HT-29 (cell line): ENCODE data around the gene HECA. TPM values are rescaled to one million over a fixed set of nuclear protein-coding genes. Genes with fewer than 3 reads are reported as not detected.
"Not testable (repeated sequence)": the region's sequence is repeated elsewhere in the genome, so short reads cannot be mapped to it uniquely, and the experiment has no call there.

ENCODE experiments used
- DNase-seq: peaks from one replicate; pipeline ENCODE4 v3.0.0-alpha.2; 2015; ENCODE audit warnings: low spot score
- total RNA-seq: library from RNA; depleted of rRNA; stranded (reverse); fragments of >200 nt; shearing (Covaris generic); gene quantifications from 2 replicates; pipeline ENCODE4 v1.2.3, GENCODE V29; 2014

The HECA gene
- total RNA-seq, 1 experiment from 2014 or later, result 9.3 TPM

- DNase-seq, result peak; percentile 37
These were observed 982 bp downstream of the HECA start for GRCh38 chr6:139135578-139136545.

GRCh38 chr6:139137706-139138105 is 2.8 kb downstream of the HECA start:
- DNase-seq, result no peak

- DNase-seq, result not testable (repeated sequence)
These were observed 6.0 kb downstream of the HECA start for GRCh38 chr6:139140854-139141253.

DNA sequence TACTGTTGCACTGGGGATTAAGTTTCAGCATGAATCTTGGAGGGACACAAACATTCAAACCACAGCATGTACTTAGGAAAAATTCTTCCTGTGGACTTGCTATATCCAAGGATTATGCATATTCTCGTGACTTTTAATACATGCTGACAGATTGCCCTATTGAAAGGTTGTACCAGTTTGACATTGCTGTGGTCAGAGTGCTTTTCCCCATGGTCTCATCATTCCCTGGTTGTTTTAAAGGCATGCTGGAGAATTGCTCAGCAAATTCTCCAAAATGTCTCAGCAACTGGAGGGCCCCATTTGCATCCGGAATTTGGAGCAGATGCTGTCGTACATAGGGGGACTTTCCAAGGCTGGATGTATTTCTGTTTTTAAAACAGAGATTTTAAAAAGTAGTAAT is 7.4 kb downstream of the HECA start:
- no peak for DNase-seq

DNA sequence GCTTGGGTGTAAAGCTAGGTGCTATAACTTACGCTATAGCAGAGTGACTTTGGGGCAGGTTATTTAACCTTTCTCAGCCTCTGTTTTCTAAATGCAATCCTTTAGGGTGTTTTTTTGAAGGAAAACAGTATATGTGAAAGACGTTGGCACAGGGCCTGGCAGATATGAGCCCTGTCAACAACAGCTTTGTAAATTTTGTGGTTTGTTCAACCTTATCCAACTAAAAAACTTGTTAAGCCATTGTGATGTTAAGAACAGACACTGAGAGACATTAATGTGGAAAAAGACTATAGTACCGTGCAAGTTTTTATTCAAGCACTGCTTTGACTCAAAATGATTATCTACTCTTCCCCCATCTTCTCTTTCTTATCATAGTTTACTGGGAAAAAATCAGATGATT is 8.2 kb downstream of the HECA start:
- no peak for DNase-seq

DNA sequence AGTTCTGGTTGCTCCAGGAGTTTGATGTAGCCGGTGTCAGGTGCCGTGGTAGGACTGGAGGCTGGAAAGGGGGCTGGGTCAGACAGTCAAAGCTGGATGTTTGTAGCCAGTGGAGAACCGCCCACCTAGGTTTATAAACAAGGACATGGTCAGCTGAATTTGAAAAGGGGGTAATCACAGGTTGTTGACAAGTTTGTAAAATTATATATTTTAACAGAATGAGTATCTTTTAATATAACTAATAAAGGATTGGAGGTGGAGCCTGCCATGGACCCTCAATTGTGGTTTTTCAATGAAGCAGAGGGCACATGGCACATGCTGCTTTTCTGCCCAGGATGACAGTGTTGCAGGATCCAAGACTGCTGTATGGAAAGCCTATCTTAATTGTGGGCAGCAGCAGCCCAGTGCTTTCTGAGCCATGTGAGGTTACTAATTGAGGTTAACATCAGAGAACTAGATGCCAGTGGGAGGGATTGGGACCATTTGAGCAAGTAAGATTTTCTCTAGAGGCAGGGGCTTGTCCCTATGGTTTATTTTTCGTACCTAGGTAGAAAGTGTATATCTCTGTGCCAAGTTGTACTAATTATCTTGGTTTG is 9.7 kb downstream of the HECA start:
- no peak for DNase-seq

DNA sequence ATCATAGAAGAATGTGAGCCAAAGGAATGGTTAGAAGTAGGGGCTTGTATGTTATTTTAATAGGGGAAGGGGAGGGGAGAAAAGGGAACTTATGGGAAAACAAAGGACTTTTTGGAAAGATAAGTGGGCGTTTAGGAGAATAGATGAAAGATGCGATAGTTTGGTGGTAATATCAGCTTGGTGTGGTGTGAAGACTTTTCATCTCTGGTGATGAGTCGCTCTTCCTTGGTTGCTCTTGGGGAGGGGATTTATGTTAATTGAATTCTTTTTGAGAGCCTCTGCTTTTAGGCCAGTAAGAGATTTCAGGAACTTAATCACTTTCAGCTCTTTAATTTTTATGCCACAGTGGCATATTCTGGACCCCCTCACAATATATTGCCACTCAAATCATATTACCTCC is 10.8 kb downstream of the HECA start:
- no peak for DNase-seq

- no peak for DNase-seq
These were observed 11.4 kb downstream of the HECA start for GRCh38 chr6:139146317-139146726.

- DNase-seq, result peak; percentile 54
These were observed 12.7 kb downstream of the HECA start for GRCh38 chr6:139147628-139148027.

GRCh38 chr6:139148557-139149235 is 13.8 kb downstream of the HECA start:
- no peak for DNase-seq

DNA sequence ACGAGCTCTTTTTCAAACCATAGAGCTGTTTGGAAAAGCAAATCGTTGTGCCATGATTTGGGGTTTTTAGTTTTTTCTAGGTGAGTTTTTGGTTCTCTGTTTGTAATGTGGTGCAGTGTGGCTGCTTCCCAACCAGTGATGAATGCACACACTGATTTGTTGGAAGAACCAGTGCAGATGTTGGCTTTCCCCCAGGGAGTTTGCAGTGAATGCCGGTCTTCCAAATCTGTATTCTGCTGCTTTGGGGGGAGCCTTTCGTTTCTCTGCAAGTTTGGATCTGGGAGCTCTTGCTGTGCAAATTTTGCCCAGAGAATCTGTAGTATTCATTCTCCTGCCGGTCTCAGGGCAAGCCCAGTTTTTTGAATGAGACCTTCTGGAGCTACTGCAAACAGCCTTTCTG is 14.5 kb downstream of the HECA start:
- no peak for DNase-seq

GRCh38 chr6:139150920-139151319 is 16.0 kb downstream of the HECA start:
- DNase-seq, result no peak

DNA sequence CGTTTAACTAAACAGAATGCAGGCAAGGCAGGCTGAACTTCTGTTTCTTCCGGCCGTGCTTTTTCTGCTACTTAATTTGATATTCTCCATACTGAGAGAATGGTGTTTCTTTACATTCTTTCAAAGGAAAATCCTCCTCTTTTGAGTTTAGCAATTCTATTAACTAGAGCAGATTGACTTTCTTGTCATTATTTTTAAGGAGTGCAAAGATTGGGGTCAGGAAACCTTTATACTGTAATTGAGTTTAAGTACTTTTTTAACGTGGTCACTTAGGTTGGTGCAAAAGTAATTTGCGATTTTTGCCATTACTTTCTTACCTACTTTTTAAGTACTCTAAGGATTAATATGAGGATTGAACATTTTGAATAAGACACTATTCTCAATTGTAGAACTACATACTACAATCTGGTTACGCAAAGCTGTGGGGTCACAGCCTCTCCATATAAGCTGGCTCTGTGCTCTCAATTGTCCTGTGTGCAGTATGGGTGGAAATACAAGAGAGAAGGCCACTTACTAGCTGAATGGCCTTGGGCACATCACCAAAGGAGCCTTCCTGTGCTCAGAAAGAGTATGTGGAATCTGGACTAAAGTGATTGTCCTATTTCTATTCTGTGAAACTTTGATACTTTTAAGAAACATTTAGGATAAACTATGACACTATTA is 16.7 kb downstream of the HECA start:
- DNase-seq, result no peak

DNA sequence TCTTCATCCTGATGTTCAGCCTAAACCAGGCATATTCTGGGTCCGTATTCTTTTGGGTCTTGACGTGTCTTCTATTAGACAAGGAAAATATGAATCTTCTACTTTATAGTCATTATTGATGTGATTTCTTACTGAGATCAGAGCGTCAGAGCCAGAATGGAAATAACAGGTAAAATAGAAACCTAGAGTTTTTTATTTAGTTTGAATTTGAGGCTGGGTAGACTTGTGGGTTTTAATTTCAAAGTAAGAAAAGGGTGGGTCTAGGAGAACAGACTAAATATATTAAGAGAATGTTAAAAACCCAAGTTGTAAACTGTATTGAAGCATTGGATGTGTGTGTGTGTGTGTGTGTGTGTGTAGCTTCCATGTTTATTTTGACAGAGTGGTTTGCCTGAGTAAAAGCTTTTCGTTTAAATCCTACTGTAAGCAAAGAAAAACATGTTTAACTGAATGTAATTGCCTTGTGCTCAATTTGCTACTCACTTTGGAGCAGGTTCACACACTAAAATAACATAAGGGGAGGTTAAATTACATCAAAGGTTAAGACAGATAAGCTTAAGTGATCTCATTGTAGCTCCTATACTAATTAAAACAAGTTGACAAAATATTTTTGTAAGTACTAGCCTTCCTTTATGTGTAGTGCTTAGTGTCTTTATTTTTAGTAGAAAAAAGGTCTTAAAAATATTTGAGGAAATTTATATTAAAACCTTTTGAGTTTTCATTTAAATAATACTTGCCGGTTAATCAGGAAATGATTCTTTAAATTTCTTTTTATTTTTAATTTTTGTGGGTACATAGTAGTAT is 17.4 kb downstream of the HECA start:
- DNase-seq, result no peak

GRCh38 chr6:139152892-139153271 is 18.0 kb downstream of the HECA start:
- DNase-seq, result no peak

- no peak for DNase-seq
These were observed 19.0 kb downstream of the HECA start for GRCh38 chr6:139153855-139154254.

DNA sequence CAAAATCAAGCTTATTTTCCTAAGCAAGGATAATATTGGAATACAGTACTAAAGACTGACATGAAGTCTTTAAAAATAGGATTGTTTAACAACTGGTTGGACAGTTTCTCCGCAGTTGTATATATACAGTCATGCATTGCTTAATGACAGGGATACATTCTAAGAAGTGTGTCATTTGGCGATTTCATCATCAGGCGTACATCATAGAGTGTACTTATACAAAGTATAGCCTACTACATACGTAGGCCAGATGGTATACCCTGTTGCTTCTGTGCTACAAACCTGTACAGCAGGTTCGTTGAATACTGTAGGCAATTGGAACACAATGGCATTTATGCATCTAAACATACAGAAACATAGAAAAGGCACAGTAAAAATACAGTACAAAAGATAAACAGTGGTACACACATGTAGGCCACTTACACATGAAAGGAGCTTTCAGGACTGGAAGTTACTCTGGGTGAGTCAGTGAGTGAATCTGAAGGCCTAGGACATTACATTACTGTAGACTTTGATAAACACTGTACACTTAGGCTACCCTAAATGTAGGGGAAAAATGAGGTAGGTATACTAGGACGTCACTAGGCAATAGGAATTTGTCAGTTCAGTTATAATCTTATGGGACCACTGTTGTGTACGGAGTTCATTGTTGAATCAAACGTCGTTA is 20.1 kb downstream of the HECA start:
- DNase-seq, result no peak

- DNase-seq, result no peak
These were observed 21.2 kb downstream of the HECA start for GRCh38 chr6:139156102-139156501.

DNA sequence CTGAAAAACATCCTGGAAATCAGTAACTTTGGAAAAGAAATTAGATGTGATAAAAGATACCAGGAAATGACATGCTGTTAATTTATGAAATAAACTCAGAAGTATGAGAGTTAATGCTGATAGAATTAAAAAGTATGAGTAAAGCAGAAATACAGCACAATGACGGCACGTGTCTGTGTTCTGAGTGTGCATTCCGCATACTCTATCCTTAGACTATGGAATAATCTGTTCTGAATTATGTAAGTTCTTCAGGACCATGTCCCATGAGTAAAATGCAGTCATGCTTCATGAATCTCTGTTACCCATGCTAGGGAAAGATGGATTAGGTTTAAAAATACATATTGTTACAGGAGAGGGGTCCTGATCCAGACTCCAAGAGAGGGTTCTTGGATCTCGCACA is 21.7 kb downstream of the HECA start:
- DNase-seq, result no peak

DNA sequence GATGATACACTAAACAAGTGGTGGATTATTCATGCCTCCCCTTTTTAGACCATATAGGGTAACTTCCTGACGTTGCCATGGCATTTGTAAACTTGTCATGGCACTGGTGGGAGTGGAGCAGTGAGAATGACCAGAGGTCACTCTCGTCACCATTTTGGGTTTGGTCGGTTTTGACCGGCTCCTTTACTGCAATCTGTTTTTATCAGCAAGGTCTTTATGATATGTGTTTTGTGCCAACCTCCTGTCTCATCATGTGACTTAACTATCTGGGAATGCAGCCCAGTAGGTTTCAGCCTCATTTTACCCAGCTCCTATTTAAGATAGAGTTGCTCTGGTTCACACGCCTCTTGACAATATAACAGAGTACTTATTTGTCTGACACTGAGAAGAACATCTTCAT is 22.2 kb downstream of the HECA start:
- DNase-seq, result not testable (repeated sequence)

DNA sequence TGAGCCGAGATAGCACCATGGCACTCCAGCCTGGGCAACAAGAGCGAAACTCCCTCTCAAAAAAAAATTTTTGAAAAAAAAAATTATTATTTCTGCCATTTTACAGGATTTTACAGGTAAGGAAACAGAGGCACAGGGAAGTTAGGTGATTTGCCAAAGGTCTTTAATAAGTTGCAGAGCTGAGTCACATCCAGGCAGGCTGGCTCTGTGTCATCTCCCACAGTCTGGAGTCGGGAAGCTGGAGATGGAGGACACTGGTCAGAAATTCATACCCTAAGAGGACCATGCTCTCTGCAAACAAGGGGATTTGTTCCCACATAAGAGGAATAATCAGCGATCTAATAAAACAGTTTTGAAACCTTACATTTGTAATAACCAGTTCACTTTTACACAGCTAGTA is 24.1 kb downstream of the HECA start:
- no peak for DNase-seq
